ENCODE measurements around the gene FNIP1.

DNA sequence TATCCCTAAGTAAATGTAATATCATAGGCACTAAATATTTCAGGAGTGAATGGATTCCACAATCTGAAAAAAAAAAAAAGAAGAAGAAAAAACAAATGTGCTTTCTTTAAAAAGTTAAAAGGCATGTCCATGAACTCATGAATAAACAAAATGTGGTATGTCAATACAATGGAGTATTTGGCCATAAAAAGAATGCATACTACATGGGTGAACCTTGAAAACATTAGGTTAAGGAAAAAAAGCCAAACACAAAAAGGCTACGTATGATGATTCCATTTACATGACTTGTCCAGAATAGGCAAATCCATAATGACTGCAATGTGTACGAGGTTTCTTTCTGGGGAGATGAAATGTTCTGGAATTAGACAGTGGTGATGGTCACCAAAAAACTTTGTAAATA is 45.3 kb downstream of the FNIP1 start:
- TF ChIP-seq CEBPB (IDR thresholded peaks at IDR 0.05) (no peak), EP300 (IDR thresholded peaks at IDR 0.05; ENCODE audit: borderline replicate concordance) (no peak), ZBTB7A (IDR thresholded peaks at IDR 0.05; ENCODE audit: low read depth) (no peak), TAF1 (IDR thresholded peaks at IDR 0.05; ENCODE audit: low read depth) (no peak), TEAD4 (IDR thresholded peaks at IDR 0.05) (no peak), CREB1 (IDR thresholded peaks at IDR 0.05; ENCODE audit: low read depth) (no peak), TCF12 (IDR thresholded peaks at IDR 0.05; ENCODE audit: low read depth) (no peak), RAD21 (IDR thresholded peaks at IDR 0.05; ENCODE audit: low read depth) (no peak), NFIC (IDR thresholded peaks at IDR 0.05) (no peak), YY1 (IDR thresholded peaks at IDR 0.05; ENCODE audit: low read depth) (no peak), FOXM1 (IDR thresholded peaks at IDR 0.05; ENCODE audit: borderline replicate concordance, low read depth) (no peak)
- TF ChIP-seq, protein P1, sequence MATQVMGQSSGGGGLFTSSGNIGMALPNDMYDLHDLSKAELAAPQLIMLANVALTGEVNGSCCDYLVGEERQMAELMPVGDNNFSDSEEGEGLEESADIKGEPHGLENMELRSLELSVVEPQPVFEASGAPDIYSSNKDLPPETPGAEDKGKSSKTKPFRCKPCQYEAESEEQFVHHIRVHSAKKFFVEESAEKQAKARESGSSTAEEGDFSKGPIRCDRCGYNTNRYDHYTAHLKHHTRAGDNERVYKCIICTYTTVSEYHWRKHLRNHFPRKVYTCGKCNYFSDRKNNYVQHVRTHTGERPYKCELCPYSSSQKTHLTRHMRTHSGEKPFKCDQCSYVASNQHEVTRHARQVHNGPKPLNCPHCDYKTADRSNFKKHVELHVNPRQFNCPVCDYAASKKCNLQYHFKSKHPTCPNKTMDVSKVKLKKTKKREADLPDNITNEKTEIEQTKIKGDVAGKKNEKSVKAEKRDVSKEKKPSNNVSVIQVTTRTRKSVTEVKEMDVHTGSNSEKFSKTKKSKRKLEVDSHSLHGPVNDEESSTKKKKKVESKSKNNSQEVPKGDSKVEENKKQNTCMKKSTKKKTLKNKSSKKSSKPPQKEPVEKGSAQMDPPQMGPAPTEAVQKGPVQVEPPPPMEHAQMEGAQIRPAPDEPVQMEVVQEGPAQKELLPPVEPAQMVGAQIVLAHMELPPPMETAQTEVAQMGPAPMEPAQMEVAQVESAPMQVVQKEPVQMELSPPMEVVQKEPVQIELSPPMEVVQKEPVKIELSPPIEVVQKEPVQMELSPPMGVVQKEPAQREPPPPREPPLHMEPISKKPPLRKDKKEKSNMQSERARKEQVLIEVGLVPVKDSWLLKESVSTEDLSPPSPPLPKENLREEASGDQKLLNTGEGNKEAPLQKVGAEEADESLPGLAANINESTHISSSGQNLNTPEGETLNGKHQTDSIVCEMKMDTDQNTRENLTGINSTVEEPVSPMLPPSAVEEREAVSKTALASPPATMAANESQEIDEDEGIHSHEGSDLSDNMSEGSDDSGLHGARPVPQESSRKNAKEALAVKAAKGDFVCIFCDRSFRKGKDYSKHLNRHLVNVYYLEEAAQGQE (IDR thresholded peaks at IDR 0.05; ENCODE audit: low read depth): no peak
- TF ChIP-seq, protein P2, sequence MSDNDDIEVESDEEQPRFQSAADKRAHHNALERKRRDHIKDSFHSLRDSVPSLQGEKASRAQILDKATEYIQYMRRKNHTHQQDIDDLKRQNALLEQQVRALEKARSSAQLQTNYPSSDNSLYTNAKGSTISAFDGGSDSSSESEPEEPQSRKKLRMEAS (IDR thresholded peaks at IDR 0.05): no peak
- TF ChIP-seq, protein P3, sequence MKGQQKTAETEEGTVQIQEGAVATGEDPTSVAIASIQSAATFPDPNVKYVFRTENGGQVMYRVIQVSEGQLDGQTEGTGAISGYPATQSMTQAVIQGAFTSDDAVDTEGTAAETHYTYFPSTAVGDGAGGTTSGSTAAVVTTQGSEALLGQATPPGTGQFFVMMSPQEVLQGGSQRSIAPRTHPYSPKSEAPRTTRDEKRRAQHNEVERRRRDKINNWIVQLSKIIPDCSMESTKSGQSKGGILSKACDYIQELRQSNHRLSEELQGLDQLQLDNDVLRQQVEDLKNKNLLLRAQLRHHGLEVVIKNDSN (IDR thresholded peaks at IDR 0.05): no peak
